Hepatocyte (in vitro differentiated cells): ENCODE data around the gene GLRA3. TPM values are rescaled to one million over a fixed set of nuclear protein-coding genes. Genes with fewer than 3 reads are reported as not detected.

ENCODE experiments used
- DNase-seq: peaks from one replicate; pipeline ENCODE4 v3.0.0-alpha.2; 2016; ENCODE audit warnings: low spot score
- H2AFZ ChIP-seq: fragments of 200-600 bp; sonication (generic); 2 replicates; pipeline ENCODE4 v1.6.0; 2016; ENCODE audit warnings: antibody characterized with exemption, mild to moderate bottlenecking
- H3K27ac ChIP-seq: fragments of 200-600 bp; sonication (generic); 2 replicates; pipeline ENCODE4 v1.5.1; 2016; ENCODE audit warnings: mild to moderate bottlenecking
- H3K27me3 ChIP-seq: fragments of 200-600 bp; sonication (generic); 2 replicates; pipeline ENCODE4 v1.6.1; 2016
- H3K36me3 ChIP-seq: fragments of 200-600 bp; sonication (generic); replicated peaks from 2 replicates; pipeline ENCODE4 v1.5.1; 2016; ENCODE audit warnings: low read depth; ENCODE audit not compliant: insufficient read depth
- H3K4me1 ChIP-seq: fragments of 200-600 bp; sonication (generic); 2 replicates; pipeline ENCODE4 v1.5.1; 2016; ENCODE audit warnings: mild to moderate bottlenecking, moderate library complexity; ENCODE audit not compliant: insufficient read depth
- H3K4me2 ChIP-seq: fragments of 200-600 bp; sonication (generic); 2 replicates; pipeline ENCODE4 v1.6.0; 2016
- H3K4me3 ChIP-seq: fragments of 200-600 bp; sonication (generic); 2 replicates; pipeline ENCODE4 v1.5.1; 2016; ENCODE audit warnings: mild to moderate bottlenecking
- H3K79me2 ChIP-seq: fragments of 200-600 bp; sonication (generic); 2 replicates; pipeline ENCODE4 v1.6.0; 2017; ENCODE audit warnings: mild to moderate bottlenecking
- H3K9me2 ChIP-seq: fragments of 200-600 bp; sonication (generic); replicated peaks from 2 replicates; pipeline ENCODE4 v1.6.0; 2017; ENCODE audit warnings: mild to moderate bottlenecking; ENCODE audit not compliant: insufficient read depth
- H3K9me3 ChIP-seq: fragments of 200-600 bp; sonication (generic); 2 replicates; pipeline ENCODE4 v1.5.1; 2016; ENCODE audit warnings: low read depth, mild to moderate bottlenecking
- H4K20me1 ChIP-seq: fragments of 200-600 bp; sonication (generic); 2 replicates; pipeline ENCODE4 v1.6.0; 2016; ENCODE audit warnings: mild to moderate bottlenecking; ENCODE audit not compliant: insufficient read depth, poor library complexity, severe bottlenecking
- EZH2 ChIP-seq: fragments of 200-600 bp; sonication (generic); IDR thresholded peaks from 2 replicates; pipeline ENCODE4 v1.6.1; 2016; ENCODE audit warnings: antibody characterized with exemption, mild to moderate bottlenecking, borderline replicate concordance
- EZH2phosphoT487 ChIP-seq: fragments of 200-600 bp; sonication (generic); IDR thresholded peaks from one replicate; pipeline ENCODE4 v1.6.1; 2018; ENCODE audit warnings: antibody characterized with exemption, mild to moderate bottlenecking, low read depth, moderate library complexity; ENCODE audit not compliant: unreplicated experiment, severe bottlenecking
- WGBS: methylation state at CpG from one replicate; pipeline ENCODE4 v1.1.6; 2016; ENCODE audit warnings: low lambda C conversion rate; ENCODE audit errors: missing lambda C conversion rate; 5-methylcytosine and 5-hydroxymethylcytosine counted together
- polyA plus RNA-seq: library from polyadenylated mRNA; unstranded; fragments of >200 nt; fragmentation: Nextera tagmentation; extraction: Ambion mirVana; gene quantifications from 2 replicates; pipeline ENCODE4 v1.2.1, GENCODE V29; 2016
- total RNA-seq: library from RNA; depleted of rRNA; stranded (reverse); fragments of >200 nt; gene quantifications from 2 replicates; pipeline ENCODE4 v1.2.3, GENCODE V29; 2014
- TF ChIP-seq, protein P1 (sequence below): fragments of 200-600 bp; sonication (generic); IDR thresholded peaks from 2 replicates; pipeline ENCODE4 v1.5.1; 2016; ENCODE audit warnings: antibody characterized with exemption, mild to moderate bottlenecking; ENCODE audit not compliant: poor library complexity

Gene GLRA3
- total and polyA plus RNA-seq, 2 experiments from 2014 or later = 0.10 TPM; not detected in 1

DNA sequence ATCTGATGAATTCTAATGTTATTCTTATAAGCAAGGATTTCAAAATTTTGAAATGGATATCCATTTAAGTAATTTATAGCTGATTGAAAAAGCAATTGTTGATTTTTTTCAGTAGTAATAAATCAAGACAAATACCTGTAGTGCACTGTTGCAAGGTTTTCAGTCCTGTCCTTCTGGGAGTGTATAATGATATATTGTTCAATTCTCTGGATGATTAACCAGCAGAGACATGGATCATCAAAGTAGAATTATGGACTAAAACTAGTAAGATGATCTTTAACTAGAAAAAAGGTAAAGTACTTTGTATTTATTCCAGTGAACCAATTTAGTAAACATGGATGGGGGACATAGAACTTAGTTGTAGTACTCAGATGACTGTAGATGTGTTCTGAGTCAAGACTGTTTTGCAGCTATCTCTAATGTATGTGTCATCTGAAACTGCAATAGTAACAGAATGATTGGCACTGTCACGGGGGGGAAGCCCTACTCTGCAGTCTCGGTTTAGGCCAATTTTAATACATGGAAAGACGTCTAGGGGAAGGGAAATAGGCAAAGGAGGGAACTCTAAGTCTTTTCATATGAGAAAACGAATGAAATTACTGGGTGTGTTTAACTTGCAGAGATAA, 121.9 kb downstream of the GLRA3 start:
- H3K36me3 ChIP-seq = no peaks in the 10 kb centered on the region
- no peak overlapping the region for H3K27ac ChIP-seq
- no peaks in the 10 kb centered on the region for H3K4me1 ChIP-seq
- H3K4me2 ChIP-seq = no peak overlapping the region
- H3K79me2 ChIP-seq = no peaks in the 10 kb centered on the region
- no peaks in the 10 kb centered on the region for H3K9me2 ChIP-seq
- H4K20me1 ChIP-seq = no peaks in the 10 kb centered on the region
- TF ChIP-seq, protein P1, sequence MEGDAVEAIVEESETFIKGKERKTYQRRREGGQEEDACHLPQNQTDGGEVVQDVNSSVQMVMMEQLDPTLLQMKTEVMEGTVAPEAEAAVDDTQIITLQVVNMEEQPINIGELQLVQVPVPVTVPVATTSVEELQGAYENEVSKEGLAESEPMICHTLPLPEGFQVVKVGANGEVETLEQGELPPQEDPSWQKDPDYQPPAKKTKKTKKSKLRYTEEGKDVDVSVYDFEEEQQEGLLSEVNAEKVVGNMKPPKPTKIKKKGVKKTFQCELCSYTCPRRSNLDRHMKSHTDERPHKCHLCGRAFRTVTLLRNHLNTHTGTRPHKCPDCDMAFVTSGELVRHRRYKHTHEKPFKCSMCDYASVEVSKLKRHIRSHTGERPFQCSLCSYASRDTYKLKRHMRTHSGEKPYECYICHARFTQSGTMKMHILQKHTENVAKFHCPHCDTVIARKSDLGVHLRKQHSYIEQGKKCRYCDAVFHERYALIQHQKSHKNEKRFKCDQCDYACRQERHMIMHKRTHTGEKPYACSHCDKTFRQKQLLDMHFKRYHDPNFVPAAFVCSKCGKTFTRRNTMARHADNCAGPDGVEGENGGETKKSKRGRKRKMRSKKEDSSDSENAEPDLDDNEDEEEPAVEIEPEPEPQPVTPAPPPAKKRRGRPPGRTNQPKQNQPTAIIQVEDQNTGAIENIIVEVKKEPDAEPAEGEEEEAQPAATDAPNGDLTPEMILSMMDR = no peak
- no peak for TF ChIP-seq EZH2phosphoT487
- TF ChIP-seq EZH2 = no peak
- H3K9me3 ChIP-seq = no peaks in the 10 kb centered on the region
- WGBS = 81% methylated on average over 4 of the region's 4 CpGs
- H2AFZ ChIP-seq = no peak overlapping the region
- H3K27me3 ChIP-seq = no peaks in the 10 kb centered on the region
- no peak for DNase-seq
- no peak overlapping the region for H3K4me3 ChIP-seq

DNA sequence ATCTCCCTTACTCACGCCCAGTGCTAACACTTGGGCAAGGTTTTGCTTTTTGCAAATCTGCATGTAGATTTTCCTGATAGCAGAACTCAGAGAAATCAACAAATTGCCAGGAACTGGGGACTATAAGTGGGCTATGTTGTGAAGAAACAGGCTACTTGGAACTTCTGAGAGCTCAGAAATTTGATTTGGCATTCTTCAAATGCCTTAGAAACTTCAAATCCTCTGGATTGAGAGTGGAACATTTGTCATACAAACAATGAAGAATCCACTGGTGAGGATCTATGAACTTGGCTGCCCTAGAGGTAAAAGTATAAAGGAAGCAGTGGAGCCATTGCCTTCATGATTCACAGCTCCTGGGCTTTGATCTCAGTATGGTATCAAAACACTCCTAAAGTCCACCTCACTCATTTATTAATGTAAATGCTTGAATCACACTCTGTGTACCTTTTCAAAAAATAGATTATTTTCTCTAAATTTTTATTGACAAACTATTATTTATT, 126.0 kb downstream of the GLRA3 start:
- H3K36me3 ChIP-seq = no peaks in the 10 kb centered on the region
- H3K4me2 ChIP-seq = no peak overlapping the region

DNA sequence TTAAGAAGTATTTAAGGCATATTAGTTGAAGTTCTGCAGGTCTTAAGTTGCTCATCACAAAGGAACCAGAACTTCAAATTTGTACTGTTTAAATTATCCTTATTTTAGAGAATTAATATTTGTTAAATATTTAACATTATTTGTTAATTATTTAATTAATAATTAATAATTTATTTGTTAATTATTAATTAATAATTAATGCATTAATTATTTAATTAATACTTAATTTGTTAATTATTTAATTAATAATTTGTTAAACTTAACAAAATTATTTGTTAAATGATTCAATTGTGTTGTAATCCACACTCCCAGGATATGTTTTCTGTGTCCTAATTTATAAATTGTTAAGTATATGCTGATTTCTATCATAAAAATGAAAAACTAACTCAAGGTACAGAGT, 129.4 kb downstream of the GLRA3 start:
- Histone ChIP-seq H3K9me3 (no peaks in the 10 kb centered on the region), H3K79me2 (no peaks in the 10 kb centered on the region), H3K4me2 (no peak overlapping the region), H3K27me3 (no peaks in the 10 kb centered on the region), H4K20me1 (no peaks in the 10 kb centered on the region), H3K27ac (no peak overlapping the region), H3K9me2 (no peaks in the 10 kb centered on the region), H2AFZ (no peak overlapping the region), H3K36me3 (no peaks in the 10 kb centered on the region), H3K4me1 (no peaks in the 10 kb centered on the region), H3K4me3 (no peak overlapping the region)
- no peak for DNase-seq
- TF ChIP-seq EZH2phosphoT487 (no peak), EZH2 (no peak)
- TF ChIP-seq, protein P1 = no peak

More for the DNA sequence above, 126.0 kb downstream of the GLRA3 start:
- no peak overlapping the region for H3K4me3 ChIP-seq
- no peak overlapping the region for H3K27ac ChIP-seq
- no peaks in the 10 kb centered on the region for H3K27me3 ChIP-seq
- no peaks in the 10 kb centered on the region for H4K20me1 ChIP-seq
- no peak for DNase-seq
- no peaks in the 10 kb centered on the region for H3K9me2 ChIP-seq
- TF ChIP-seq EZH2phosphoT487 (no peak), EZH2 (no peak)
- TF ChIP-seq, protein P1 = no peak
- no peaks in the 10 kb centered on the region for H3K79me2 ChIP-seq
- WGBS = 90% methylated on average over 1 of the region's 1 CpG
- H3K4me1 ChIP-seq = no peaks in the 10 kb centered on the region
- H2AFZ ChIP-seq = no peak overlapping the region
- H3K9me3 ChIP-seq = no peaks in the 10 kb centered on the region
